WTC11 (cell line): ENCODE measurements around the gene DIO3. TPM values are rescaled to one million over a fixed set of nuclear protein-coding genes. Genes with fewer than 3 reads are reported as not detected.

Experiments used
- ATAC-seq: fragments of 200-7000 bp; cut with Tn5 transposase; 2 replicates; pipeline ENCODE4 v1.10.0; 2021; ENCODE audit warnings: mild to moderate bottlenecking, moderate library complexity
- CTCF ChIA-PET: fragments of 300-600 bp; sonication (Branson Sonifier 250); formaldehyde crosslinking; loops from one replicate; lab custom pipeline; 2021; ENCODE audit warnings: antibody characterized with exemption; lab: Charles Lee
- POLR2A ChIA-PET: fragments of 350-600 bp; sonication (Branson Sonifier 250); formaldehyde crosslinking; loops from one replicate; lab custom pipeline; 2021; ENCODE audit warnings: antibody characterized with exemption; lab: Charles Lee
- DNase-seq: peaks from one replicate; pipeline ENCODE4 v3.0.0; 2021; ENCODE audit warnings: low spot score
- H3K27ac Mint-ChIP-seq: 2 replicates; pipeline ENCODE4 v1.8.0; 2021; ENCODE audit warnings: mixed read lengths
- H3K27me3 Mint-ChIP-seq: 2 replicates; pipeline ENCODE4 v1.8.0; 2021; ENCODE audit warnings: low read depth, mild to moderate bottlenecking, moderate library complexity, mixed read lengths
- H3K36me3 Mint-ChIP-seq: 2 replicates; pipeline ENCODE4 v1.8.0; 2021; ENCODE audit warnings: mixed read lengths
- H3K4me1 Mint-ChIP-seq: 2 replicates; pipeline ENCODE4 v1.8.0; 2022; ENCODE audit warnings: mixed read lengths
- H3K4me3 Mint-ChIP-seq: 2 replicates; pipeline ENCODE4 v1.8.0; 2021; ENCODE audit warnings: mild to moderate bottlenecking, moderate library complexity, mixed read lengths
- H3K9me3 Mint-ChIP-seq: 2 replicates; pipeline ENCODE4 v1.8.0; 2021; ENCODE audit warnings: mixed read lengths
- CBFB ChIP-seq: sonication (generic); formaldehyde crosslinking; IDR thresholded peaks from 2 replicates; pipeline ENCODE4 v1.8.1; 2022; ENCODE audit warnings: mild to moderate bottlenecking, low read depth, missing genetic modification reagents
- CREM ChIP-seq: sonication (generic); formaldehyde crosslinking; IDR thresholded peaks from 2 replicates; pipeline ENCODE4 v1.8.1; 2022; ENCODE audit warnings: mild to moderate bottlenecking, missing genetic modification reagents, moderate library complexity
- E2F1 ChIP-seq: sonication (generic); formaldehyde crosslinking; IDR thresholded peaks from 2 replicates; pipeline ENCODE4 v1.8.0; 2022; ENCODE audit warnings: mild to moderate bottlenecking, missing genetic modification reagents
- E2F5 ChIP-seq: sonication (generic); formaldehyde crosslinking; IDR thresholded peaks from 2 replicates; pipeline ENCODE4 v1.8.1; 2022; ENCODE audit warnings: mild to moderate bottlenecking, moderate library complexity, missing genetic modification reagents
- ESRRA ChIP-seq: sonication (generic); formaldehyde crosslinking; IDR thresholded peaks from 2 replicates; pipeline ENCODE4 v1.8.1; 2022; ENCODE audit warnings: mild to moderate bottlenecking, missing genetic modification reagents, borderline replicate concordance
- FOXJ3 ChIP-seq: sonication (generic); formaldehyde crosslinking; IDR thresholded peaks from 2 replicates; pipeline ENCODE4 v1.9.0; 2021; ENCODE audit warnings: missing genetic modification reagents, mild to moderate bottlenecking, borderline replicate concordance
- FOXK1 ChIP-seq: sonication (generic); formaldehyde crosslinking; IDR thresholded peaks from 2 replicates; pipeline ENCODE4 v1.8.0; 2022; ENCODE audit warnings: mild to moderate bottlenecking, moderate library complexity, missing genetic modification reagents
- GABPB1 ChIP-seq: sonication (generic); formaldehyde crosslinking; IDR thresholded peaks from 2 replicates; pipeline ENCODE4 v1.8.1; 2023; ENCODE audit warnings: mild to moderate bottlenecking, missing genetic modification reagents
- HMGXB4 ChIP-seq: sonication (generic); formaldehyde crosslinking; IDR thresholded peaks from 2 replicates; pipeline ENCODE4 v1.8.1; 2023; ENCODE audit warnings: mild to moderate bottlenecking, moderate library complexity, missing genetic modification reagents
- IRF1 ChIP-seq: sonication (generic); formaldehyde crosslinking; IDR thresholded peaks from 2 replicates; pipeline ENCODE4 v1.8.0; 2023; ENCODE audit warnings: missing genetic modification reagents
- IRF2 ChIP-seq: sonication (generic); formaldehyde crosslinking; IDR thresholded peaks from 2 replicates; pipeline ENCODE4 v1.8.0; 2022; ENCODE audit warnings: low read depth, missing genetic modification reagents, borderline replicate concordance
- MAX ChIP-seq: sonication (generic); formaldehyde crosslinking; IDR thresholded peaks from 2 replicates; pipeline ENCODE4 v1.8.0; 2022; ENCODE audit warnings: mild to moderate bottlenecking, missing genetic modification reagents
- MLX ChIP-seq: sonication (generic); formaldehyde crosslinking; IDR thresholded peaks from 2 replicates; pipeline ENCODE4 v1.8.1; 2023; ENCODE audit warnings: mild to moderate bottlenecking, missing genetic modification reagents, moderate library complexity
- MXD4 ChIP-seq: fragments of 250-450 bp; sonication (Bioruptor Pico); IDR thresholded peaks from 2 replicates; pipeline ENCODE4 v1.8.0; 2021; ENCODE audit warnings: mild to moderate bottlenecking, moderate library complexity, borderline replicate concordance
- MYBL2 ChIP-seq: sonication (generic); formaldehyde crosslinking; IDR thresholded peaks from 2 replicates; pipeline ENCODE4 v1.8.1; 2023; ENCODE audit warnings: mild to moderate bottlenecking, moderate library complexity, missing genetic modification reagents
- NFATC4 ChIP-seq: fragments of 250-450 bp; sonication (Bioruptor Pico); IDR thresholded peaks from 2 replicates; pipeline ENCODE4 v1.9.0; 2021; ENCODE audit warnings: mild to moderate bottlenecking
- NFYB ChIP-seq: sonication (generic); formaldehyde crosslinking; conservative IDR thresholded peaks from 2 replicates; pipeline ENCODE4 v1.8.0; 2022; ENCODE audit warnings: low read depth, missing genetic modification reagents
- NR3C1 ChIP-seq: sonication (generic); formaldehyde crosslinking; conservative IDR thresholded peaks from 2 replicates; pipeline ENCODE4 v1.8.1; 2023; ENCODE audit warnings: low read depth, mild to moderate bottlenecking, missing genetic modification reagents
- PRDM15 ChIP-seq: sonication (generic); formaldehyde crosslinking; IDR thresholded peaks from 2 replicates; pipeline ENCODE4 v1.8.0; 2022; ENCODE audit warnings: missing genetic modification reagents
- STAT6 ChIP-seq: sonication (generic); formaldehyde crosslinking; conservative IDR thresholded peaks from 2 replicates; pipeline ENCODE4 v1.8.1; 2023; ENCODE audit warnings: mild to moderate bottlenecking, low read depth, missing genetic modification reagents, moderate library complexity
- ZNF317 ChIP-seq: sonication (generic); formaldehyde crosslinking; IDR thresholded peaks from 2 replicates; pipeline ENCODE4 v1.8.1; 2023; ENCODE audit warnings: low read depth, mild to moderate bottlenecking, moderate library complexity, missing genetic modification reagents, borderline replicate concordance
- ZNF423 ChIP-seq: fragments of 250-450 bp; sonication (Bioruptor Pico); IDR thresholded peaks from 2 replicates; pipeline ENCODE4 v2.1.2; 2022; ENCODE audit warnings: mild to moderate bottlenecking, moderate library complexity
- ZNF671 ChIP-seq: fragments of 250-450 bp; sonication (Bioruptor Pico); IDR thresholded peaks from 2 replicates; pipeline ENCODE4 v1.8.0; 2021; ENCODE audit warnings: mild to moderate bottlenecking
- total RNA-seq: library from RNA; stranded (reverse); gene quantifications from 3 replicates; pipeline ENCODE4 v1.2.3, GENCODE V29; 2021

Gene DIO3
- total RNA-seq, 1 experiment from 2014 or later = 0.52 TPM

GRCh38 chr14:101529079-101529478, 32.2 kb upstream of the DIO3 start:
- ATAC-seq (no peak), DNase-seq (no peak)
- peaks cover 5% of the 10 kb centered on the region; the same call in 1 of the 2 replicates for H3K9me3 Mint-ChIP-seq
- no peaks in the 10 kb centered on the region for H3K27me3 Mint-ChIP-seq
- no peak overlapping the region for H3K4me3 Mint-ChIP-seq
- ChIA-PET POLR2A (no interaction called here), CTCF (no interaction called here)
- H3K27ac Mint-ChIP-seq = no peak overlapping the region
- H3K4me1 Mint-ChIP-seq = peaks cover 9% of the 10 kb centered on the region; the same call in 1 of the 2 replicates
- TF ChIP-seq MYBL2 (CRISPR knock-in tag) (no peak), E2F1 (CRISPR knock-in tag) (no peak), ZNF317 (no peak), PRDM15 (CRISPR knock-in tag) (no peak), ESRRA (CRISPR knock-in tag) (no peak), NR3C1 (CRISPR knock-in tag) (no peak), ZNF423 (CRISPR knock-in tag) (no peak), MLX (CRISPR knock-in tag) (no peak), E2F5 (CRISPR knock-in tag) (no peak), HMGXB4 (CRISPR knock-in tag) (no peak), NFATC4 (CRISPR knock-in tag) (no peak), CBFB (no peak), MXD4 (no peak), CREM (CRISPR knock-in tag) (no peak)
- H3K36me3 Mint-ChIP-seq = no peaks in the 10 kb centered on the region

- CTCF ChIA-PET = no interaction called here
- POLR2A ChIA-PET = no interaction called here
- peaks cover 3% of the 10 kb centered on the region; the same call in 1 of the 2 replicates for H3K27me3 Mint-ChIP-seq
- ATAC-seq (no peak), DNase-seq (no peak)
- H3K4me3 Mint-ChIP-seq = no peak overlapping the region
- H3K4me1 Mint-ChIP-seq = no peaks in the 10 kb centered on the region
- peaks cover 5% of the 10 kb centered on the region; the same call in 1 of the 2 replicates for H3K9me3 Mint-ChIP-seq
- no peaks in the 10 kb centered on the region for H3K36me3 Mint-ChIP-seq
- no peak overlapping the region for H3K27ac Mint-ChIP-seq
- no peak for TF ChIP-seq IRF1 (CRISPR knock-in tag)
- no peak for TF ChIP-seq FOXK1 (CRISPR knock-in tag)
- TF ChIP-seq FOXJ3 = no peak
- TF ChIP-seq IRF2 (CRISPR knock-in tag) = no peak
- no peak for TF ChIP-seq GABPB1 (CRISPR knock-in tag)
- TF ChIP-seq ZNF671 (CRISPR knock-in tag) = no peak
- TF ChIP-seq NFYB (CRISPR knock-in tag) = no peak
- no peak for TF ChIP-seq STAT6 (CRISPR knock-in tag)
- no peak for TF ChIP-seq MAX (CRISPR knock-in tag)
Observed at GRCh38 chr14:101534198-101534597, 27.1 kb upstream of the DIO3 start.
